Muscle layer of duodenum (tissue), 2 donors: Measurements from ENCODE around the gene SLC43A1.
A peak's percentile ranks its signal among the peaks of the same experiment; 100 is the strongest.

ENCODE experiments used
- H3K27ac ChIP-seq: one replicate; pipeline ENCODE4 v1.7.0; 2013; ENCODE audit warnings: mild to moderate bottlenecking, low read length
- H3K27me3 ChIP-seq: one replicate; pipeline ENCODE4 v1.7.0; 2013; ENCODE audit warnings: low read depth, mild to moderate bottlenecking, control low read depth, low read length
- H3K36me3 ChIP-seq, 2 donors: one replicate each; pipeline ENCODE4 v1.7.0; 2013; ENCODE audit warnings: low read length in 2 of 2, control low read depth in 1 of 2, mild to moderate bottlenecking in 1 of 2; ENCODE audit not compliant: insufficient read depth in 2 of 2, control insufficient read depth in 1 of 2
- H3K4me1 ChIP-seq, 2 donors: one replicate each; pipeline ENCODE4 v1.7.0; 2013; ENCODE audit warnings: low read length in 2 of 2, mild to moderate bottlenecking in 2 of 2, control low read depth in 1 of 2, moderate library complexity in 1 of 2; ENCODE audit not compliant: insufficient read depth in 2 of 2, control insufficient read depth in 1 of 2
- H3K4me3 ChIP-seq, 2 donors: one replicate each; pipeline ENCODE4 v1.7.0; 2013; ENCODE audit warnings: low read length in 2 of 2, low read depth in 1 of 2, mild to moderate bottlenecking in 1 of 2
- H3K9me3 ChIP-seq, 2 donors: one replicate each; pipeline ENCODE4 v1.7.0; 2013; ENCODE audit warnings: low read length in 2 of 2, control low read depth in 1 of 2, mild to moderate bottlenecking in 1 of 2; ENCODE audit not compliant: control insufficient read depth in 1 of 2
- donor health status: healthy.

The SLC43A1 gene

GRCh38 chr11:57475671-57476046 lies 39.8 kb downstream of the SLC43A1 start:
- Histone ChIP-seq H3K9me3 (no peaks in the 10 kb centered on the region), H3K27ac (no peak overlapping the region), H3K4me3 (peak overlapping the region in 1 of 2 donors; percentile 64), H3K4me1 (peaks cover 4 to 15% of the 10 kb centered on the region in 2 donors), H3K36me3 (no peaks in the 10 kb centered on the region), H3K27me3 (peaks cover 12% of the 10 kb centered on the region)

DNA sequence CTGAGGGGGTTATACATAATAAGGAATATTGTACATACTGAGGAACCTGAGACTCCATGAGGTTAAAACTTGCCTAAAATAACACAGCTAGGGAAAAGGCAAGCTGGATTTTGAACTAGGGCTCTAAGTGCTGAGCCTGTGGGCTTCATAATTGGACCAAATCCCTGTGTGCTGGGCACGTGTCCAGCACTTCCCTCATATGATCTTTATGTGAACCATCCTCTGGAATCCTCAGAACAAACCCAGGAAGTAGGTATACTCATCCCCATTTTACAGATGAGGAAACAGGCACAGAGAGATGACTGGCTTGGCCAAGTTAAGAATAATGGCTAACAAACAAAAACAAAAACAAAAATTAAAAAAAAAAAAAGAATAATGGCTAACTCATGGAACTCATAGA lies 40.3 kb downstream of the SLC43A1 start:
- no peak overlapping the region for H3K4me3 ChIP-seq
- H3K36me3 ChIP-seq, result no peaks in the 10 kb centered on the region
- no peak overlapping the region for H3K27ac ChIP-seq
- peaks cover 12% of the 10 kb centered on the region for H3K27me3 ChIP-seq
- H3K4me1 ChIP-seq, result peaks cover 4 to 15% of the 10 kb centered on the region in 2 donors
- H3K9me3 ChIP-seq, result no peaks in the 10 kb centered on the region

- Histone ChIP-seq H3K4me3 (no peak overlapping the region), H3K9me3 (no peaks in the 10 kb centered on the region), H3K4me1 (peaks cover 4 to 15% of the 10 kb centered on the region in 2 donors), H3K36me3 (no peaks in the 10 kb centered on the region), H3K27me3 (peaks cover 12% of the 10 kb centered on the region), H3K27ac (no peak overlapping the region)
Observed at GRCh38 chr11:57474803-57475115, 40.7 kb downstream of the SLC43A1 start.

DNA sequence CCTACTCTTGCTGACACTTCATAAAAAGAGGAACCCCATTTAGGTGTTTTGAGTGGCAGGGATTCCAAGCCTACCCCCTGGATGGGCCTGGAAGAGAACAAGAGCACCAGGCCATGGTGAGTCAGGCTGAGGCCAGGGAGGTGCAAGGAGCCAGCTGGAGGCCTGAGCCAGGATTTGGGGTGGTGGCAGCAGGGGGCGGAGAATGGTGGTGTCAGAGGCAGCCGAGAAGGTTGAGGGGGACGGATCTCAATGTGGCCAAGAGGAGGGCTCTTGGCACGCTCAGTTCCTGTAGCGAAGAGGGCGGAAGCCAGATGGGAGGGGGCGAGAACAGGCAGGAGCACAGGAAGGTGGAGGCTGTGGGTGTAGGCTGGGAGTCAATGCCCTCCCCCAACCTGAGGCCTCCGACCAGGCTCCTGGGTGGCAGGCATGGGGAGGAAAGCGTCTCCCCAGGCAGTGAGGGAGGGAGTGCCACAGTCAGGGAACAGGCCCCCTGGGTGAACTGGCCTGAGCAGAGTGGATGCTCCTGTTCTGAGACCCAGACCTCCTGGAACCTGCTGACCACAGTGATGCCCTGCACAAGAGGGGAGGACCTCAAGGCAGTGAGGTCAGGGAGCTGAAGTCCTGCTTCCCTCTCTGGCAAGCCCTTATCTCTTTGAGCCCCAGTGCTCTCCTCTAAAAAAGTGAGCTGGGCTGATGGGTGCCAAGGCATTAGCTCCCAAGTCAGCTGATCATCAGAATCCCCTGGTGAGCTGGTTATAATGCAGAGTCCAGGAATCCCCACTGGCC lies 41.3 kb downstream of the SLC43A1 start:
- Histone ChIP-seq H3K27me3 (peaks cover 12% of the 10 kb centered on the region), H3K9me3 (no peaks in the 10 kb centered on the region), H3K27ac (no peak overlapping the region), H3K4me3 (no peak overlapping the region), H3K36me3 (no peaks in the 10 kb centered on the region), H3K4me1 (peaks cover 4 to 15% of the 10 kb centered on the region in 2 donors)

- H3K4me1 ChIP-seq, result peaks cover 4 to 15% of the 10 kb centered on the region in 2 donors
- no peaks in the 10 kb centered on the region for H3K36me3 ChIP-seq
- no peak overlapping the region for H3K27ac ChIP-seq
- H3K9me3 ChIP-seq, result no peaks in the 10 kb centered on the region
- H3K4me3 ChIP-seq, result no peak overlapping the region
- H3K27me3 ChIP-seq, result peaks cover 12% of the 10 kb centered on the region
Observed at GRCh38 chr11:57473285-57473841, 42.1 kb downstream of the SLC43A1 start.

DNA sequence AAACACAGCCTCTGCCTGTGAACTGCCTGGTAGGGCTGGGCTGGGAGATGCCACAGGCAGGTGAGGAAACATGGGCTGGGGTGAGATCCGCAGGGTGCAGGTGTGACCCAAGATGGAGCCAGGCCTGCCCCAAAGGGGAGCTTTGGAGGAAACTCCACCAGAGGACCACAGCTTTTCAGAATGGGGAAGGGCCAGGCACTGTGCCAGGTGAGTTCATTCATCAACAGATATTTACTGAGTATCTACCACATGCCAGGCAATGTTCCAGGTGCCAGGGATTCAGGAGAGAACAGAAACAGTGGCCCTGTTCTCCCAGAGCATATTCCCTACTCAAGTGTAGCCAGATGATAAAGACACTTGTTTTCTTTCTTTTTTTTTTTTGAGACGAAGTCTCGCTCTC lies 44.0 kb downstream of the SLC43A1 start:
- no peak overlapping the region for H3K4me3 ChIP-seq
- H3K36me3 ChIP-seq, result no peaks in the 10 kb centered on the region
- H3K27me3 ChIP-seq, result peaks cover 12% of the 10 kb centered on the region
- H3K9me3 ChIP-seq, result no peaks in the 10 kb centered on the region
- H3K27ac ChIP-seq, result no peak overlapping the region
- peaks cover 4 to 9% of the 10 kb centered on the region in 2 donors for H3K4me1 ChIP-seq

DNA sequence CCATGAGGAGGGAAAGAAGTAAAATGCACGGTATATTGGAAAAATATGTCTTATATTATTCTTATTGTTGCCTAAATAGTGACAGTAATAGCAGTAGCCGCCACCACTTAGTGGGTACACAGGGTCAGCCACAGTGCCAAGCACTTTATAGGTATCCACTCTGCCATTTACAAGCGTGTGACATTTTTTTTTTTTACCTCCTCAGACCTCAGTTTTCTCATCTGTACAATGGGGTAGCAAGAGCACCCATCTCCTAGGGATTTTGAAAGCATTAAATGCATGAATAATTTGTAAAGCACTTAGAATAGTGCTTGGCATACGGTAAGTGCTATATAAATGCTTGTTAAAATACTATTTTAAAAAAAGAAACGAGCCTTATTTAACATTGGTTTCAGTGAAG lies 46.2 kb downstream of the SLC43A1 start:
- Histone ChIP-seq H3K4me3 (no peak overlapping the region), H3K27me3 (peaks cover 1% of the 10 kb centered on the region), H3K9me3 (no peaks in the 10 kb centered on the region), H3K4me1 (no peaks in the 10 kb centered on the region), H3K36me3 (no peaks in the 10 kb centered on the region), H3K27ac (no peak overlapping the region)

GRCh38 chr11:57468276-57468675 lies 47.2 kb downstream of the SLC43A1 start:
- Histone ChIP-seq H3K36me3 (no peaks in the 10 kb centered on the region), H3K4me3 (no peak overlapping the region)

DNA sequence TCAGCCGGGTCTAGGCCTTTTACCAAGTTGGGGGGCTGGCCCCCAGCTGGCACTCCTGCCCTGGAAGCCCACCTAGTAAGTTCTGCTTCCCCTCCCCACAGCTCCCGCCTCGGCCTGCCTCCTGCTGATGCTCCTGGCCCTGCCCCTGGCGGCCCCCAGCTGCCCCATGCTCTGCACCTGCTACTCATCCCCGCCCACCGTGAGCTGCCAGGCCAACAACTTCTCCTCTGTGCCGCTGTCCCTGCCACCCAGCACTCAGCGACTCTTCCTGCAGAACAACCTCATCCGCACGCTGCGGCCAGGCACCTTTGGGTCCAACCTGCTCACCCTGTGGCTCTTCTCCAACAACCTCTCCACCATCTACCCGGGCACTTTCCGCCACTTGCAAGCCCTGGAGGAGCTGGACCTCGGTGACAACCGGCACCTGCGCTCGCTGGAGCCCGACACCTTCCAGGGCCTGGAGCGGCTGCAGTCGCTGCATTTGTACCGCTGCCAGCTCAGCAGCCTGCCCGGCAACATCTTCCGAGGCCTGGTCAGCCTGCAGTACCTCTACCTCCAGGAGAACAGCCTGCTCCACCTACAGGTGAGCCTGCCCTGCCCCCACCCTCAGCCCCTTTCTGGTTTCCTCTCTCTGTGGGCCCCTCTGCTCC lies 47.9 kb downstream of the SLC43A1 start:
- no peaks in the 10 kb centered on the region for H3K27me3 ChIP-seq
- no peaks in the 10 kb centered on the region for H3K36me3 ChIP-seq
- H3K4me3 ChIP-seq, result no peak overlapping the region
- H3K9me3 ChIP-seq, result no peaks in the 10 kb centered on the region
- no peak overlapping the region for H3K27ac ChIP-seq
- H3K4me1 ChIP-seq, result no peaks in the 10 kb centered on the region

More at GRCh38 chr11:57468276-57468675, 47.2 kb downstream of the SLC43A1 start:
- H3K27me3 ChIP-seq, result no peaks in the 10 kb centered on the region
- no peaks in the 10 kb centered on the region for H3K4me1 ChIP-seq
- H3K9me3 ChIP-seq, result no peaks in the 10 kb centered on the region
- no peak overlapping the region for H3K27ac ChIP-seq

- no peaks in the 10 kb centered on the region for H3K9me3 ChIP-seq
- no peak overlapping the region for H3K27ac ChIP-seq
- H3K27me3 ChIP-seq, result no peaks in the 10 kb centered on the region
- H3K36me3 ChIP-seq, result no peaks in the 10 kb centered on the region
- H3K4me1 ChIP-seq, result no peaks in the 10 kb centered on the region
- no peak overlapping the region for H3K4me3 ChIP-seq
Observed at GRCh38 chr11:57466680-57467079, 48.8 kb downstream of the SLC43A1 start.

DNA sequence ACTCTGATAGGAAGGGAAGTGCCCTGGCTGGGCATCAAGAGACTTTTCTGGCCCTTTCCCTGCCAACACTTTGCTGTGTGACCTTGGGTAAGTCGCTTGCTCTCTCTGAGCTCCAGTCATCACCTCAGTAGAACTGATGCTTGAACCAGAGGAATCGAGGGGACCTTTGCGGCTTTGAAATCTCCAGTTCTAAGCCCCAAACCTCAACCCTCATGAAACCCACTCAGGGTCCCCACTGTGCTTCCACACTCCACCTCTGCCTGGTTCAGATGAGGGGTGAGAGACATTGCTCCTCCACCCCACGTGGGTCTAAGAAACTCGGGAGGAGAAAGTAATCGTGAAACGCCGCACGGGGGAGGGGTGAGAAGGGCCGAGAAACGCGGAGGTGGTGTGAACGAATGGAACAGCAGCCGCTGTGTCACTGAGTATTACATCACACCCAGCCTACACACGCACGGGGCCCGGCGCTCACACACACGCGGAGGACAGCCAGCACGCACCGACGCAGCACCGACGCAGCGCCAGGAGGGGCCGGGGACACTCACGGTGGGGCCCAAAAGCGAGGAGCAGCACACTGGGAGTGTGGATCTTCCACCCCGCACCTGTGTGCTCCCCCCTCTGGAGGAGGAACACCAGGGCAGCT lies 50.8 kb downstream of the SLC43A1 start:
- H3K27ac ChIP-seq, result no peak overlapping the region
- no peak overlapping the region for H3K4me3 ChIP-seq
- peaks cover 0 to 12% of the 10 kb centered on the region in 2 donors for H3K4me1 ChIP-seq
- no peaks in the 10 kb centered on the region for H3K9me3 ChIP-seq
- peaks cover 4% of the 10 kb centered on the region for H3K27me3 ChIP-seq
- H3K36me3 ChIP-seq, result no peaks in the 10 kb centered on the region
